ENCODE results near the gene SSH2.

GRCh38 chr17:29713626-29714025 lies 216.4 kb downstream of the SSH2 start:
- TF ChIP-seq CTCF (conservative IDR thresholded peaks at IDR 0.05; ENCODE audit: low read depth, low read length) (no peak), EZH2phosphoT487 (IDR thresholded peaks at IDR 0.05; ENCODE audit: borderline replicate concordance, low read length) (no peak)

Data from PC-3 (cell line).